D341Med (cell line): ENCODE results near the gene THEMIS.

Experiments
- DNase-seq: peaks from one replicate; pipeline ENCODE4 v3.0.0; 2012; ENCODE audit warnings: low spot score

Gene THEMIS

GRCh38 chr6:127858727-127859391 lies 42.0 kb downstream of the THEMIS start:
- DNase-seq = no peak

DNA sequence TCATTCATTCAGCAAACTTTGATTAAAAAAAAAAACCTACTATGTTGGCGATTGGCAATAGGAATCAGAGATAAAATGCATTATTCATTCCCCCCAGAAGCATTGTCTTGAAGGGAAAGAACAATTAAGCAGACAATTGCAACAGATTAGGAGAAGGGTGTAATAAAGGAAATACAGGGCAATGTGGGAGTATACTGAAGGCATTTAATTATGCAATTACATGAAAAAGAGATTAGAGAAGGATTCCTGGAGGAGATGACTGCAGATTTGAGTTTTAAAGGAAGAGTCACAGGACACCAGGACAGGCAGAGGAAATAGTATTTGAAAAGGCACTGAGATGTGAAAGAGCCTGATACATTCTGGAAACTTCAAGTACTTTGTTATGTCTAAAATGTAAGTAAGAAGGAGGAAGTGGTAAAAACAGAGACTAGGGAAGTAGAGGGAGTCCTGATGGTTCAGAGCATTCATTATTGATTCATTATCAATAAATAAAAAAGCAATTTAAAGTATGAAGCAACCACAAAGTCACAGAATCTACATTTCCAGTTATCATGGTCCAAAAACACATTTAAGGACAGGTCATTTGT lies 43.7 kb downstream of the THEMIS start:
- DNase-seq = no peak

DNA sequence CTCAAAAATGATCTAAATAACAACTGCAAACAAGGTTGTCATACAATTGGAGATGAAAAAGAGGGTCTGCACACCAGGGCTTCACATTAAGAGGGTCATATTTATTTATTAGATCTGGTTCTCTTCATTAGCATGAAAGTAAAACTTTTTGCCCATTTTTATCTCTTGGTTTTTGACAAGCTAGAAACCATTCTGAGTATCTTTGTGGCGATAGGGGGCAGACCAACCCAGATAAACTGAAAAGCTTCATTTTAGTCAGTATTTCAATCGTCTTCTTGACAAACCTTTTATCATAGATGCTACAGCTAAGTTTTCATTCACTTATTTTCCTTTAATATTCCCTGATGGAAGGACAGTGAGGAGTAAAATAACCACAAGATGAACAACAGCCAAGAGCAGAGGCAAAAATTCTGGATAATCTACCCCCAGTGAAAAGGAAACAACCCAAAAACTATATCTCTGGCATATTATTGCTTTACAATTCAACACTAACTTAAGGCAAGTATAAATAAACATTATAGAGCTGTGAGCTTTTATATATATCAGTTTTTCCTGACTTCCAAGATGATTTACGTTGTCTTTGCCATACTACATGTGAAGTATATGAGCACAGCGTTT lies 45.2 kb downstream of the THEMIS start:
- DNase-seq = no peak

DNA sequence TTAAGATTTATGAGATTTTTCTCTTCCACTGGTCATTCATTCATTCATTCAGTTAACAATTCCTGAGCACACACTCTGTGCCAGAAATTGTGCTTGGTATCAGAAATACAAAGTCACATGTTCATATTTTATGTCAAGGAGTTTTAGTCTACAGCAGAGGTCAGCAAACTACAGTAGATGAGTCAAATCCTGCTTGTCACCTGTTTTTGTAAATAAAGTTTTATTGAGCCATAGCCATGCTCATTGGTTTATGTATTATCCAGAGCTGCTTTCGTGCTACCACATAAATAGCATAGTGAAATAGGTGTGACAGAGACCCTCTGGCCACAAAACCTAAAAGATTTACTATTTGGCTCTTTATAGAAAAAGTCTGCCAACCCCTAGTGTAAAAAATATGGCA lies 46.8 kb downstream of the THEMIS start:
- DNase-seq = no peak

- DNase-seq = no peak
Measured at GRCh38 chr6:127851197-127851596, 49.7 kb downstream of the THEMIS start.

DNA sequence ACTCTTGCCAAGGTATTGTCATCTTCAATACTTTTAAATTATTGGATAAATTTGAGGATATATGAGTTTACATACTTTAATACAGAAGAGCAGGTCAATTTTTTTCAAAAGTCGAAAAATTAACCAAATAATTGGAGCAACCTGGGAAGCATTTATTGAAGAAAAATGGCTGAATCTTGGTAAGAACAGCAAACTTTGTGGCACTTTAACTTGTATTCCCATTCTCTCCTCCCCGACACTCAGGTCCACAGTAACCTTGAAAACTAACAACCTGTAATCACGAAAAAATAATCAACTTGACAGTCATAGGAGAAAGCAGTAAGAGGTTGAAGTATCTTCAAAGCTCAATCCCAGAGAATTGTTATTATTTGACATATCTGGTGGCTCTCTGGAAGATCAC lies 55.6 kb downstream of the THEMIS start:
- DNase-seq = no peak

- DNase-seq = no peak
Measured at GRCh38 chr6:127844529-127844928, 56.3 kb downstream of the THEMIS start.

GRCh38 chr6:127843582-127843981 lies 57.3 kb downstream of the THEMIS start:
- DNase-seq = no peak

DNA sequence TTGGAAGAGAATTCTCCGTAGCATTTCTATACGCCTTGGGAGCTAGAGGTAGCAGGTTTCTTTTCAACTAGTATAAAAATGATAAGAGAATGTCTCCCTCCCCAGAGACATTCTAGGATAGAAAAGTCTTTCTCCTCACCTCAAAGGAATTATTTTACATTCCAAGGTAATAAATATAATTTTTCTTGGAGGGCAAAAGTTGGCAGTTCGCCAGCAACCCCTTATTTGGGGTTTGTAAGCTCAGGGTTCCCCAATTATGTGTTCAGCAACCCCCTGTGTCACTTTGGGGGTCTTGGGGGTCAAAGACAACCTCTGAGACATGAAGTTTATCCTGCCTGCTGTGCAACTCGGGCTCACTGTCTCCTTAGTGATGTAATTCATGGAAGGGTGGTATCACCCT lies 58.3 kb downstream of the THEMIS start:
- DNase-seq = no peak

DNA sequence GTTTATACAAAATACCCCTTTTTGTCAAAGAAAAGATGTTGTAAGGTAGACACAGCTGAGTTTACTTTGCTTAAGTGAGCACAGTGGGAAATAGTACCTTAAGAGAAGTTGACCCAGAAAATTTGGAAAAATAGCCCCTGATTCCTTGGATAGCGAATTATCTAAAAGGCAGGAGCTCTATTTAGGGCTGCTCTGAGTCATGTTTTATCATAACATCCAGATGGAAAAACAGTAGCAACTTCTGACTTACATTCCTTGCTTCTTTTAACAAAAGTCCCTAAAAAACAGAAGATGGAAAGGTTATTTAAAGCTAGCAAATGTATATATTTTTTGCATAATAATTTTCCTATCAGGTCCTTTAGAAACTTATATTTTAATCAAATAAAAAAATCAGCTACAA lies 59.0 kb downstream of the THEMIS start:
- DNase-seq = no peak

DNA sequence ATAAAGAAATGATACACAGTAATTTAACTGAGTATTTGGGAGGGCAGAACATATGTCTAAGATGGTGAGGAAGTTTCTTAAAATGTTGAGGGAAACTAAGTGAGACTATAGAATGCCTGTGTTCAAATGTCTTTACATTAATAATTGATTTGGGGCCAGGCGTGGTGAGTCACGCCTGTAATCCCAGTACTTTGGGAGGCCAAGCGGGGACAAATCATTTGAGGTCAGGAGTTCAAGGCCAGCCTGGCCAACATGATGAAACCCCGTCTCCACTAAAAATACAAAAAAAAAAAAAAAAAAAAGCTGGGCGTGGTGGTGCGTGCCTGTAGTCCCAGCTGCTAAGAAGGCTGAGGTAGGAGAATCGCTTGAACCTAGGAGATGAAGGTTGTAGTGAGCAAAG lies 66.7 kb downstream of the THEMIS start:
- no peak for DNase-seq

DNA sequence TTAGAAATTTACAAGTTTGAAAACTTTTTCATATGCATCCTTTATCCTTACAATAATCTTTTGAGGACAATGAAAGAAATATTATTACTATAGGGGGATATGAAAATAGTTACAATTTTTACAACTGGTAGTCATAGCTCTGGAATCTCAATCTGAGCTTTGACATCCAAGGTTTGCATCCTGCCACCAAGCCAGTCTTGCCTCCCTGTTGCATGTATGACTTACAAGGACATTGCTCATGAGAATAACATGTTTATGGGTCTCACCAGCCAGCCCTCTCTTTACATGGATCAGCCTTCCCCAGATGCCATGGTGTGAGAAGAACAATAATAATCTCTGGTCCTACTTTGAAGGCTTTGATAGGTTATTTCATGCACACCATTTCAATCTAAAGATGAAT lies 67.5 kb downstream of the THEMIS start:
- no peak for DNase-seq

DNA sequence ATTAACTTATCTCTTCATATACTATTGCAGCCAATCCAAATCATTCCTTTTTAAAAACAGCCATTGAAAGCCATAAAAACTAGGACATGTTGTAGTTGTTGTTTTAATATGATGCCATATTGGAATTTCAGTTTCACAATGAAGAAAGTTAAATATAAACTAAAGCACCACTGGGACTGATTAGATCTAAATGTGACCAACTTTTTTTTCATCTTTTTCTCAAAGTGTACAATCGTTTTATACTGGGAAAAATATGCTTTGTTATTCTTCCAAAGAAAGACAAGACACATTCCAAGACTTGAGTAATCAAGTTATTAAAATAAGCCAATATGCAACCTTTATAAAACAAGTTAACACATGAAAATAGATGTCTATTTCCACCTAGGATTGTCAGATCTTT lies 68.5 kb downstream of the THEMIS start:
- DNase-seq = no peak

- no peak for DNase-seq
Measured at GRCh38 chr6:127824061-127824460, 76.8 kb downstream of the THEMIS start.

DNA sequence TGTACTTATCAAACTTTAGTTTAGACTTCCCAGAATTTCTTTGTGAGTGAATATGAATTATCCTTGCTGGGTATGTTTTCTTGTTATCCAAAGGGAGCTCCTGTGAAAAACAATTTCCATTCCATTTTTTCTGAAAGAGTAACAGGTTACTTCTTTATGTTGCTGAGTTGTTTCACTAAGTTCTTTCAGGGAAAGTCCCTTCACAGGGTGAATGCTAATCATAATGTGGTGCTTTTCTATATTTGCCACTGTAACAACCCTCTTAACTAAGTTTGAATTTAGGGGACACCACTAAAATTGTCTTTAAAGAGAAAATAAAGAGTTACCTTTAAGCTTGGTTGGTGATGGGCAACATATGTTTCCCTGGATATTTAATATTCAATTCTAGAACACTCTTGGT lies 79.4 kb downstream of the THEMIS start:
- DNase-seq = no peak

GRCh38 chr6:127818149-127818548 lies 82.7 kb downstream of the THEMIS start:
- no peak for DNase-seq

DNA sequence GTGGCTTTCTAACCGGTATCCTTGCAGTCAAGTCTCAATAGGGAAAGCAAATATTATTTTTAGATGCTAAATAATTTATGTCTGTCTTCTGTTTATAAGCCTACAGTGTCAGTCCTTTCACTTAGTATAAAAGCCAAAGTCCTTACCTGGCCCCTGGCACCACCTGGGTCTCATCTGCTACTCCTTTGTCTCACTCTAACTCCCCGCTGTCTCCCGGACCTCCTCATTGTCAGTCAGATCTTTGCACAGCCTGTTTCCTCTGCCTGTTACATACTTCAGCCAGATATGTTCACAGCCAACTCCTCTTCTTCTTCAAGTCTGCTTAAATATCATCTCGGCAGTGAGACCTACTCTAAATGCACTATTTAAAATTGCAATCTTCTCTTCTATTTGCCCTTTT lies 84.2 kb downstream of the THEMIS start:
- DNase-seq = no peak

DNA sequence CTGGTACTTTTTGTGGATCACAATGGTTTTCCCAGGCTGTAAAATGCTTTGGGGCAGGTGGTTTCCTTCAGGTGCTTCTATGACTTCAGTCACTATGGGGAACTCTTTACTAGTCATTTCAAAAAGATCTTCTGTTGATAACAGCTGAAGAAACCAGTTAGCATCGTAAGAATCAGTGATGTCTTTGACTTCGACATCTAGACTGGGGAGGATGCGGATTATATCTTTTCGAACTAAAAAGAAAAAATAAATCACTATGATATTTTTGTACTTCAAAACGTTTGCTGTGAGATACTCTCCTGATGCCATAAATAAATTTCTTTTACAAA lies 87.2 kb downstream of the THEMIS start:
- DNase-seq = no peak

DNA sequence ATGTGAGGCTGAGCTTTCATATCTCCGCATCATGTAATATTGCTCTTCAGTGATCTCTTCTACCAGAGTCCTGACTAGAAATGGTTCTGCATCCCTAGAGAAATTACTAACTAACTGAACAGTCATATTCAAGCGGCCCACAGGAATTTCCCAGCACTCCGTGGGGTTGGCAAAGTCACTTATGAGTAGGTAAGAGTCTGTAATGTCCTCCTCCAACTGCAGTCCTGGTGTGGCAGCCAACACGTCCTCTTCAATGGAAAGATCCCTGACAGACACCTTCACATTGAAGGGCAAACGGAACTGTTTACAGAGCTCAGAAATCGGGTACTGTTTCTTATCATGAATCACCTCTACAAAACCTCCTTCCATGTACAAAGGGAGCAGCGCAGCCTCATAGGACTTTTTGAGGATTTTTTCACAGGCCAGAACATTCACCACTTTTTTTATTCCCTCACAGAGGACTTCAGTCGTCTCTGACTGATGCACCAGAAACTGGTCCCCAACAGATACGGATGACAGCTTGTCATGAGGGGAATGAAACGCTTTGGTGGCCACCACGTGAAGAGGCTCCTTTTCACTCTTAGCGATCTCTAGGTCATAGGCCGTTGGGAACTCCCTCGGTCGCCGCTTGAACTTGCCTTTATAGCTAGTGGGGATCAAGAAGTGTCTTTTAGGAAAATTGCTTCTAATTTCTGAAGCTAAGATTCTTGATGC lies 87.7 kb downstream of the THEMIS start:
- no peak for DNase-seq

GRCh38 chr6:127811900-127812570 lies 88.8 kb downstream of the THEMIS start:
- DNase-seq = no peak

- no peak for DNase-seq
Measured at GRCh38 chr6:127807806-127808517, 92.9 kb downstream of the THEMIS start.

DNA sequence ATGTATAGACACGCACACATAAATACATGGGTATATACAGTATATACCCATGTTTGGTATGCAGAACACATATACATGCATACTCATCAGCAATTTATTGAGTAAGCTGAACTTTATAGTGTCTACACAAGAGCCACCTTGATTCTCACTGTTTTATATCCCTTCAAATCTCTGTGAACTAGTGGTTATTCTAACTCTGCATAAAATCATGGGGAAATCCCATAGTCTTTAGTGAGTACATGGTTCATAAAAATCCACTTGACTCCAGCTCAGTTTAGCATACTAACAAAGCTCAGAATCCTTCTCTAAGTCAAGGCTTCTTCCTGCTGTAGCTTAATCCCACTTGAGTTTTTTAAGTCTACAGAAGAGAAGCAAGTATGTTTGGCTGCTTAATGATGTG lies 104.1 kb downstream of the THEMIS start:
- no peak for DNase-seq
